SU-DHL-6 (cell line): ENCODE measurements around the gene PPM1L.

ENCODE experiments used
- CTCF ChIP-seq: fragments of 200-600 bp; sonication (generic); IDR thresholded peaks from one replicate; pipeline ENCODE4 v1.5.1; 2017; ENCODE audit warnings: antibody characterized with exemption, mild to moderate bottlenecking, low read length, moderate library complexity; ENCODE audit not compliant: insufficient read depth, poor library complexity, severe bottlenecking
- EZH2phosphoT487 ChIP-seq: fragments of 200-600 bp; sonication (generic), shearing (Covaris generic); conservative IDR thresholded peaks from 2 replicates; pipeline ENCODE4 v1.6.1; 2018; ENCODE audit warnings: mild to moderate bottlenecking, antibody characterized with exemption, low read length, moderate library complexity, mixed read lengths

GRCh38 chr3:160950542-160950941, 194.5 kb downstream of the PPM1L start:
- no peak for TF ChIP-seq EZH2phosphoT487
- no peak for TF ChIP-seq CTCF
